ENCODE results near the gene RAP1GAP.

DNA sequence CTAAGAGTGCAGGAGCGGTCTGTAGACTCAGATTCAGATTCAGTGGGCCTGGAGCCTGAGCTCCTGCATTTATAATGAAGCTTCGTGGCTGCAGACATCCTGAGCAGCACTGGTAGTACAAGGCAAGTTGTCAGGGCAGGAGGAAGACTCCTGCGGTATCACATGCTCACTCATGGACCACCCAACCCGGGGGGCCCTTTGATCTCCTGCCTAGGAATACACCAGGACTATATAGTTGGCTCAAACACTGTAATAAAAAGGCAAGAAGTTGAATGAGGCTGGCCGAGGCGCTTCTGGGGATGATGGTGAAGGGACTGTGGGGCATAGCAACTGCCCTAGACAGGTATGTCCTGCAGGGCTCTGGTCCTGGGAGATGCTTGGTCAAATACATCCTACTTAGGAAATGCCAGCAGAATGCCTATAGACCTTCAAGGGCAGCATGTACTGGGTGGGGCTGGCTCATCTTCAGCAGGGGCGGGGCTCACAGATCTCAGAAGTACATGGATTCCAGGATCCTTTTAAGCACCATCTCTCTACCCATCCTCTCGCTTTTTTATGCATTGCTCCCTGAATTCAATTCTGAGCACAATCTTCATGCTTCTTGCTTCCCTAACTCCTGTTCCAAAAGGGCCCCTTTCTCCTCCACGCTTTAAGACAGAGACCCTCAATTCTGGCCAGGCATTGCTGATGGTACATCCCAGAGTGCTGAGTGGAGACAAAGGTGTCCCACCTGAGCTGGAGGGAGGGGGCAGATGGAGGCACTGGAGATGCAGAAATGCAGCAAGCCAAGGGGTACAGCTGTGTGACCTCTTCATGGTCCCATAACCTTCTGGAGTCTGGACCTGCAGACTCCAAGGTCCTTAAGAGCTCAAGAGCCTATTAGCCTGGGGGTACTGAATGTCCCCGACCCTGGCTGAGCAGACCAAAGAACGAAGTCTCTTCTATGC, 2.1 kb upstream of the RAP1GAP start:
- TF ChIP-seq, protein P1, sequence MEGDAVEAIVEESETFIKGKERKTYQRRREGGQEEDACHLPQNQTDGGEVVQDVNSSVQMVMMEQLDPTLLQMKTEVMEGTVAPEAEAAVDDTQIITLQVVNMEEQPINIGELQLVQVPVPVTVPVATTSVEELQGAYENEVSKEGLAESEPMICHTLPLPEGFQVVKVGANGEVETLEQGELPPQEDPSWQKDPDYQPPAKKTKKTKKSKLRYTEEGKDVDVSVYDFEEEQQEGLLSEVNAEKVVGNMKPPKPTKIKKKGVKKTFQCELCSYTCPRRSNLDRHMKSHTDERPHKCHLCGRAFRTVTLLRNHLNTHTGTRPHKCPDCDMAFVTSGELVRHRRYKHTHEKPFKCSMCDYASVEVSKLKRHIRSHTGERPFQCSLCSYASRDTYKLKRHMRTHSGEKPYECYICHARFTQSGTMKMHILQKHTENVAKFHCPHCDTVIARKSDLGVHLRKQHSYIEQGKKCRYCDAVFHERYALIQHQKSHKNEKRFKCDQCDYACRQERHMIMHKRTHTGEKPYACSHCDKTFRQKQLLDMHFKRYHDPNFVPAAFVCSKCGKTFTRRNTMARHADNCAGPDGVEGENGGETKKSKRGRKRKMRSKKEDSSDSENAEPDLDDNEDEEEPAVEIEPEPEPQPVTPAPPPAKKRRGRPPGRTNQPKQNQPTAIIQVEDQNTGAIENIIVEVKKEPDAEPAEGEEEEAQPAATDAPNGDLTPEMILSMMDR (conservative IDR thresholded peaks at IDR 0.05; ENCODE audit: low read length) = no peak
- no peak for TF ChIP-seq EZH2phosphoT487 (IDR thresholded peaks at IDR 0.05; ENCODE audit: borderline replicate concordance, low read depth, low read length)
